Transverse colon (tissue), 4 donors: ENCODE measurements around the gene ARHGAP24.

Experiments
- CTCF ChIP-seq, 5 experiments: fragments of 200-600 bp in 3 of 5; fragments of 450-650 bp in 2 of 5; sonication (generic) in 3 of 5; IDR thresholded peaks; 1 replicate in 2 of 5; 2 replicates in 3 of 5; pipeline ENCODE4 v1.5.1; 2016 to 2017; ENCODE audit warnings: antibody characterized with exemption in 5 of 5, inconsistent platforms in 3 of 5, mild to moderate bottlenecking in 2 of 5, moderate library complexity in 1 of 5
- EP300 ChIP-seq: sonication (generic); formaldehyde crosslinking; IDR thresholded peaks from one replicate; pipeline ENCODE4 v1.6.1; 2017; ENCODE audit warnings: antibody characterized with exemption, low read depth
- POLR2A ChIP-seq: fragments of 450-650 bp; IDR thresholded peaks from one replicate; pipeline ENCODE4 v1.6.1; 2016; ENCODE audit warnings: antibody characterized with exemption, mild to moderate bottlenecking, moderate library complexity
- POLR2AphosphoS5 ChIP-seq, 3 donors: sonication (generic); formaldehyde crosslinking; IDR thresholded peaks; one replicate each; pipeline ENCODE4 v1.6.1; 2016; ENCODE audit warnings: antibody characterized with exemption in 3 of 3

DNA sequence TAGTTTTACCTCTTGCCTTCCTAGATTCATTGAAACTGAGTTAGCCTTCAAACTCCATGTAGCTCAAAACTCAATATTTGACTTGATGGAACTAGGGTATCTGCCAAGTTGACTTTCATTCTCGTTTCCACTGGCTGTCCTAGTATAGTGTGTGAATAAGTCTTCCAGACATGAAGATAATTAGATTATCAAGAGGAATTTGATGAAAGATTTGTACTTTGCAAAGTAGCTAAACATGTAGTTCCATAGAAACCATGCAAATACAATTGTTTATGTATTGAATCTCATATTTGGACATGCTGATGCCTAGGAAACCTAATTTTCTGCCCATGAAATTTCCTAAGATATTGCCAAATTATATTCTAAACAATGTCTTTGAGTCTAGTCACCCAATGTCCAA is 297.5 kb downstream of the ARHGAP24 start:
- TF ChIP-seq CTCF (IDR thresholded peaks at IDR 0.05), result no peak
- no peak for TF ChIP-seq POLR2A
- TF ChIP-seq EP300, result no peak
- no peak for TF ChIP-seq POLR2AphosphoS5 (IDR thresholded peaks at IDR 0.05)
